PC-3 (cell line): ENCODE data around the gene CDY2B. TPM values are rescaled to one million over a fixed set of nuclear protein-coding genes. Genes with fewer than 3 reads are reported as not detected.
"Not testable (repeated sequence)": the region's sequence is repeated elsewhere in the genome, so short reads cannot be mapped to it uniquely, and the experiment has no call there.

ENCODE experiments used
- ATAC-seq: fragments of 200-7000 bp; cut with Tn5 transposase; 2 replicates; pipeline ENCODE4 v1.9.1; 2020; ENCODE audit warnings: mild to moderate bottlenecking, moderate library complexity
- BruUV-seq: library from RNA; stranded (reverse); fragments of 400-500 nt; replicated peaks from 2 replicates; lab custom pipeline; 2021; lab: Mats Ljungman, UMichigan
- CTCF ChIA-PET: fragments of 300-600 bp; sonication (Branson Sonifier 250); formaldehyde crosslinking; loops from one replicate; lab custom pipeline; 2022; ENCODE audit warnings: antibody characterized with exemption; lab: Charles Lee
- POLR2A ChIA-PET: fragments of 300-600 bp; sonication (Branson Sonifier 250); formaldehyde crosslinking; loops from one replicate; lab custom pipeline; 2022; ENCODE audit warnings: antibody characterized with exemption; ENCODE audit not compliant: unreplicated experiment; lab: Charles Lee
- DNase-seq: peaks from one replicate; pipeline ENCODE4 v3.0.0-alpha.2; 2015
- H2AFZ ChIP-seq: fragments of 300-600 bp; sonication (generic); 2 replicates; pipeline ENCODE4 v1.6.0; 2016; ENCODE audit warnings: antibody characterized with exemption, low read length
- H3F3A ChIP-seq: fragments of 300-600 bp; sonication (generic); one replicate; pipeline ENCODE4 v1.6.0; 2017; ENCODE audit warnings: antibody characterized with exemption, low read length, control low read depth, mild to moderate bottlenecking; ENCODE audit not compliant: unreplicated experiment
- H3K27ac ChIP-seq: fragments of 300-600 bp; sonication (generic); 2 replicates; pipeline ENCODE4 v1.5.1; 2016; ENCODE audit warnings: mild to moderate bottlenecking, low read length
- H3K27me3 ChIP-seq: fragments of 300-600 bp; sonication (generic); 2 replicates; pipeline ENCODE4 v1.6.1; 2016; ENCODE audit warnings: low read length, mixed read lengths
- H3K36me3 ChIP-seq: fragments of 300-600 bp; sonication (generic); 2 replicates; pipeline ENCODE4 v1.6.1; 2016; ENCODE audit warnings: low read depth, mixed run types, low read length, mixed read lengths
- H3K4me1 ChIP-seq: fragments of 300-600 bp; sonication (generic); 2 replicates; pipeline ENCODE4 v1.5.1; 2016; ENCODE audit warnings: low read length; ENCODE audit not compliant: insufficient read depth
- H3K4me2 ChIP-seq: fragments of 300-600 bp; sonication (generic); 2 replicates; pipeline ENCODE4 v1.6.0; 2016; ENCODE audit warnings: low read length
- H3K4me3 ChIP-seq: fragments of 300-600 bp; sonication (generic); 2 replicates; pipeline ENCODE4 v1.5.1; 2016; ENCODE audit warnings: mild to moderate bottlenecking, low read length, mixed read lengths
- H3K79me2 ChIP-seq: fragments of 300-600 bp; sonication (generic); 2 replicates; pipeline ENCODE4 v1.6.1; 2017; ENCODE audit warnings: low read length, mixed read lengths
- H3K9ac ChIP-seq: fragments of 300-600 bp; sonication (generic); 2 replicates; pipeline ENCODE4 v1.6.0; 2016; ENCODE audit warnings: mild to moderate bottlenecking, low read length
- H3K9me2 ChIP-seq: fragments of 300-600 bp; sonication (generic); replicated peaks from 2 replicates; pipeline ENCODE4 v1.6.1; 2016; ENCODE audit warnings: mixed run types, low read length, mixed read lengths
- H3K9me3 ChIP-seq: fragments of 300-600 bp; sonication (generic); 2 replicates; pipeline ENCODE4 v1.6.1; 2016; ENCODE audit warnings: low read length, mixed read lengths
- H4K20me1 ChIP-seq: fragments of 300-600 bp; sonication (generic); 2 replicates; pipeline ENCODE4 v1.6.1; 2016; ENCODE audit warnings: low read length, mixed read lengths
- intact Hi-C: fragments of 100-400 bp; cut with micrococcal nuclease; formaldehyde crosslinking; loops from 2 replicates; pipeline ENCODE4 v1.9.0; 2023
- total RNA-seq: library from RNA; depleted of rRNA; stranded (reverse); fragments of >200 nt; gene quantifications from 2 replicates; pipeline ENCODE4 v1.2.3, GENCODE V29; 2014

Gene CDY2B
- total RNA-seq, 1 experiment from 2014 or later = not detected

- BruUV-seq, H3K36me3 ChIP-seq, CTCF ChIA-PET, DNase-seq, H4K20me1 ChIP-seq, H3K4me1 ChIP-seq, H3K4me3 ChIP-seq, H3K79me2 ChIP-seq, H3K27me3 ChIP-seq, POLR2A ChIA-PET, H3K9me2 ChIP-seq, H3K4me2 ChIP-seq, H2AFZ ChIP-seq, H3K9me3 ChIP-seq, intact Hi-C loops, H3K27ac ChIP-seq, H3K9ac ChIP-seq, ATAC-seq, H3F3A ChIP-seq: not testable (repeated sequence)
Observed at GRCh38 chrY:17871194-17871903, 8.7 kb downstream of the CDY2B start.

- CTCF ChIA-PET, H3K9ac ChIP-seq, ATAC-seq, intact Hi-C loops, DNase-seq, H3K79me2 ChIP-seq, H3K4me2 ChIP-seq, BruUV-seq, H3K27me3 ChIP-seq, H3K4me1 ChIP-seq, H2AFZ ChIP-seq, H3K9me3 ChIP-seq, H3K4me3 ChIP-seq, H3K36me3 ChIP-seq, POLR2A ChIA-PET, H3K9me2 ChIP-seq, H3K27ac ChIP-seq, H3F3A ChIP-seq, H4K20me1 ChIP-seq: not testable (repeated sequence)
Observed at GRCh38 chrY:17870737-17871136, 9.3 kb downstream of the CDY2B start.

- H3K9ac ChIP-seq, H2AFZ ChIP-seq, intact Hi-C loops, H3K36me3 ChIP-seq, H3K4me1 ChIP-seq, H3K9me3 ChIP-seq, H4K20me1 ChIP-seq, H3F3A ChIP-seq, CTCF ChIA-PET, H3K9me2 ChIP-seq, ATAC-seq, DNase-seq, H3K27me3 ChIP-seq, H3K27ac ChIP-seq, H3K79me2 ChIP-seq, BruUV-seq, POLR2A ChIA-PET, H3K4me3 ChIP-seq, H3K4me2 ChIP-seq: not testable (repeated sequence)
Observed at GRCh38 chrY:17867850-17868249, 12.2 kb downstream of the CDY2B start.

- H3K4me2 ChIP-seq, H3K79me2 ChIP-seq, H3F3A ChIP-seq, BruUV-seq, H3K4me1 ChIP-seq, CTCF ChIA-PET, H3K27ac ChIP-seq, H3K27me3 ChIP-seq, H3K36me3 ChIP-seq, H3K9me3 ChIP-seq, DNase-seq, H3K9ac ChIP-seq, H2AFZ ChIP-seq, POLR2A ChIA-PET, H3K9me2 ChIP-seq, H4K20me1 ChIP-seq, intact Hi-C loops, H3K4me3 ChIP-seq, ATAC-seq: not testable (repeated sequence)
Observed at GRCh38 chrY:17860634-17861033, 19.4 kb downstream of the CDY2B start.

GRCh38 chrY:17856963-17857848 is 22.8 kb downstream of the CDY2B start:
- POLR2A ChIA-PET = not testable (repeated sequence)

GRCh38 chrY:17856508-17856907 is 23.5 kb downstream of the CDY2B start:
- H3K4me2 ChIP-seq, H3K27me3 ChIP-seq, H3K9me2 ChIP-seq, H3K4me1 ChIP-seq, BruUV-seq, H2AFZ ChIP-seq, intact Hi-C loops, H3K27ac ChIP-seq, H3K36me3 ChIP-seq, H3K9ac ChIP-seq, POLR2A ChIA-PET, H3K79me2 ChIP-seq, DNase-seq, H3K4me3 ChIP-seq, H4K20me1 ChIP-seq, H3K9me3 ChIP-seq, CTCF ChIA-PET, ATAC-seq, H3F3A ChIP-seq: not testable (repeated sequence)

More at GRCh38 chrY:17856963-17857848, 22.8 kb downstream of the CDY2B start:
- H3K9ac ChIP-seq, BruUV-seq, H3F3A ChIP-seq, CTCF ChIA-PET, H3K9me3 ChIP-seq, H3K9me2 ChIP-seq, H3K27me3 ChIP-seq, H2AFZ ChIP-seq, intact Hi-C loops, H3K79me2 ChIP-seq, H3K27ac ChIP-seq, H3K4me1 ChIP-seq, H4K20me1 ChIP-seq, DNase-seq, H3K36me3 ChIP-seq, H3K4me2 ChIP-seq, ATAC-seq, H3K4me3 ChIP-seq: not testable (repeated sequence)
